Aorta (tissue), 5 donors: ENCODE data around the gene KRTAP3-2. TPM values are rescaled to one million over a fixed set of nuclear protein-coding genes. Genes with fewer than 3 reads are reported as not detected.

Experiments used
- ATAC-seq: fragments of 200-7000 bp; cut with Tn5 transposase; one replicate; pipeline ENCODE4 v1.9.1; 2022; ENCODE audit warnings: moderate library complexity; ENCODE audit not compliant: low FRiP score
- DNase-seq, 2 donors: peaks; one replicate each; pipeline ENCODE4 v3.0.0-alpha.2; 2020
- H3K27ac ChIP-seq, 2 donors: one replicate each; pipeline ENCODE4 v1.5.1; 2013; ENCODE audit warnings: low read length in 2 of 2, mild to moderate bottlenecking in 2 of 2, moderate library complexity in 2 of 2, control low read depth in 1 of 2, inconsistent platforms in 1 of 2, low read depth in 1 of 2
- H3K27me3 ChIP-seq, 2 donors: one replicate each; pipeline ENCODE4 v1.6.1; 2013; ENCODE audit warnings: control low read depth in 1 of 2, low read length in 1 of 2, mild to moderate bottlenecking in 1 of 2, moderate library complexity in 1 of 2; ENCODE audit not compliant: insufficient read depth in 2 of 2, control insufficient read depth in 1 of 2
- H3K36me3 ChIP-seq, 2 donors: one replicate each; pipeline ENCODE4 v1.6.1; 2013; ENCODE audit warnings: control low read depth in 1 of 2, low read length in 1 of 2, mild to moderate bottlenecking in 1 of 2; ENCODE audit not compliant: insufficient read depth in 2 of 2, control insufficient read depth in 1 of 2
- H3K4me1 ChIP-seq, 2 donors: one replicate each; pipeline ENCODE4 v1.6.1; 2013; ENCODE audit warnings: low read length in 2 of 2, control low read depth in 1 of 2, mild to moderate bottlenecking in 1 of 2, moderate library complexity in 1 of 2; ENCODE audit not compliant: insufficient read depth in 2 of 2, control insufficient read depth in 1 of 2
- H3K4me3 ChIP-seq, 2 donors: one replicate each; pipeline ENCODE4 v1.5.1; 2013; ENCODE audit warnings: low read length in 2 of 2, control low read depth in 1 of 2, mild to moderate bottlenecking in 1 of 2
- H3K9me3 ChIP-seq: one replicate; pipeline ENCODE4 v1.6.1; 2013; ENCODE audit warnings: mild to moderate bottlenecking, low read length; ENCODE audit not compliant: control insufficient read depth
- WGBS, 2 donors: extraction: QIAGEN DNeasy Blood & Tissue Kit; methylation state at CpG; one replicate each; pipeline ENCODE4 v1.1.7; 2013; 5-methylcytosine and 5-hydroxymethylcytosine counted together
- intact Hi-C, 2 donors: fragments of 100-400 bp; cut with DNase I; formaldehyde crosslinking; loops; one replicate each; pipeline versions ENCODE4 v1.14.2 to v1.15.0; 2022
- polyA plus RNA-seq, 2 donors: library from polyadenylated mRNA; stranded (reverse); fragments of 200-250 nt; gene quantifications; one replicate each; pipeline ENCODE4 v1.2.3, GENCODE V29; 2013
- total RNA-seq, 2 donors: library from RNA; stranded (reverse); fragmentation: NEBNext Ultra II Directional; extraction: Animal tissue kit (Norgen Biotek cat#: 25700); gene quantifications; one replicate each; pipeline ENCODE4 v1.2.1, GENCODE V29; 2021
- donor health status: healthy with polysubstance abuse.
- donor health status: Bipolar disorder and iron deficiency.
- donor health status: DM: no; HTN: no; CAD: no.
- donor health status: DM: no; HTN: no; CAD: no.
- donor health status: DM: yes; HTN: yes; CAD: no.

KRTAP3-2 gene
- total and polyA plus RNA-seq, 4 donors, result not detected

- Histone ChIP-seq H3K27me3 (no peaks in the 10 kb centered on the region), H3K4me1 (no peaks in the 10 kb centered on the region), H3K36me3 (no peaks in the 10 kb centered on the region), H3K27ac (no peak overlapping the region), H3K9me3 (peaks cover 2% of the 10 kb centered on the region), H3K4me3 (no peak overlapping the region)
- ATAC-seq (no peak), DNase-seq (no peak)
- 4 to 5% methylated on average over 1 of the region's 1 CpG for WGBS, 2 donors
- intact Hi-C loops, result no loop called here
Observed at GRCh38 chr17:41013606-41014005, 13.9 kb upstream of the KRTAP3-2 start.

- intact Hi-C loops, result no loop called here
- no peaks in the 10 kb centered on the region for H3K27me3 ChIP-seq
- no peaks in the 10 kb centered on the region for H3K36me3 ChIP-seq
- no peak overlapping the region for H3K27ac ChIP-seq
- no peak for DNase-seq
- no peak overlapping the region for H3K4me3 ChIP-seq
- no peaks in the 10 kb centered on the region for H3K9me3 ChIP-seq
- ATAC-seq, result no peak
- WGBS, 2 donors, result 69 to 78% methylated on average over 3 of the region's 3 CpGs
- H3K4me1 ChIP-seq, result no peaks in the 10 kb centered on the region
Observed at GRCh38 chr17:41013181-41013580, 13.5 kb upstream of the KRTAP3-2 start.

GRCh38 chr17:41012326-41013120 is 12.8 kb upstream of the KRTAP3-2 start:
- Histone ChIP-seq H3K4me1 (no peaks in the 10 kb centered on the region), H3K27me3 (no peaks in the 10 kb centered on the region), H3K27ac (no peak overlapping the region), H3K9me3 (no peaks in the 10 kb centered on the region), H3K4me3 (no peak overlapping the region), H3K36me3 (no peaks in the 10 kb centered on the region)
- ATAC-seq (no peak), DNase-seq (no peak)
- WGBS, 2 donors, result 70% methylated on average over 6 of the region's 6 CpGs
- intact Hi-C loops, result no loop called here

- H3K4me1 ChIP-seq, result no peaks in the 10 kb centered on the region
- H3K9me3 ChIP-seq, result no peaks in the 10 kb centered on the region
- DNase-seq, result no peak
- H3K36me3 ChIP-seq, result no peaks in the 10 kb centered on the region
- no peak for ATAC-seq
- intact Hi-C loops, result no loop called here
- no peaks in the 10 kb centered on the region for H3K27me3 ChIP-seq
- H3K27ac ChIP-seq, result no peak overlapping the region
- H3K4me3 ChIP-seq, result no peak overlapping the region
Observed at GRCh38 chr17:41010441-41010840, 10.7 kb upstream of the KRTAP3-2 start.

GRCh38 chr17:41009936-41010335 is 10.2 kb upstream of the KRTAP3-2 start:
- H3K4me3 ChIP-seq, result no peak overlapping the region
- no peaks in the 10 kb centered on the region for H3K27me3 ChIP-seq
- no peaks in the 10 kb centered on the region for H3K36me3 ChIP-seq
- intact Hi-C loops, result no loop called here
- WGBS, 2 donors, result 79 to 85% methylated on average over 1 of the region's 1 CpG
- H3K4me1 ChIP-seq, result no peaks in the 10 kb centered on the region
- H3K27ac ChIP-seq, result no peak overlapping the region
- no peaks in the 10 kb centered on the region for H3K9me3 ChIP-seq
- ATAC-seq (no peak), DNase-seq (no peak)

- 40 to 46% methylated on average over 4 of the region's 4 CpGs for WGBS, 2 donors
- no peak for ATAC-seq
- H3K4me3 ChIP-seq, result no peak overlapping the region
- DNase-seq, result no peak
- H3K4me1 ChIP-seq, result no peaks in the 10 kb centered on the region
- no peaks in the 10 kb centered on the region for H3K36me3 ChIP-seq
- no peak overlapping the region for H3K27ac ChIP-seq
- H3K9me3 ChIP-seq, result no peaks in the 10 kb centered on the region
- H3K27me3 ChIP-seq, result no peaks in the 10 kb centered on the region
- intact Hi-C loops, result no loop called here
Observed at GRCh38 chr17:41009301-41009760, 9.6 kb upstream of the KRTAP3-2 start.

- WGBS, 2 donors, result 79 to 83% methylated on average over 8 of the region's 8 CpGs
- ATAC-seq (no peak), DNase-seq (no peak)
- intact Hi-C loops, result no loop called here
- Histone ChIP-seq H3K4me3 (no peak within 1 kb of the TSS), H3K27ac (no peak within 1 kb of the TSS), H3K36me3 (no peaks in the 10 kb centered on the region), H3K27me3 (no peaks in the 10 kb centered on the region), H3K9me3 (no peaks in the 10 kb centered on the region), H3K4me1 (no peaks in the 10 kb centered on the region)
Observed at GRCh38 chr17:41008811-41009210, 9.1 kb upstream of the KRTAP3-2 start, which contains the start of gene KRTAP3-1. Gene KRTAP3-1 (minus strand): TSS chr17:41009128. CDS start chr17:41009074, 54 bp downstream.

GRCh38 chr17:41004397-41004796 is 4.7 kb upstream of the KRTAP3-2 start:
- H3K4me1 ChIP-seq, result no peaks in the 10 kb centered on the region
- intact Hi-C loops, result no loop called here
- H3K27ac ChIP-seq, result no peak overlapping the region
- no peaks in the 10 kb centered on the region for H3K9me3 ChIP-seq
- ATAC-seq (no peak), DNase-seq (no peak)
- H3K27me3 ChIP-seq, result no peaks in the 10 kb centered on the region
- H3K4me3 ChIP-seq, result no peak overlapping the region
- 82 to 89% methylated on average over 3 of the region's 3 CpGs for WGBS, 2 donors
- H3K36me3 ChIP-seq, result no peaks in the 10 kb centered on the region

- no peak overlapping the region for H3K27ac ChIP-seq
- no peaks in the 10 kb centered on the region for H3K27me3 ChIP-seq
- WGBS, 2 donors, result 46 to 50% methylated on average over 4 of the region's 4 CpGs
- no peaks in the 10 kb centered on the region for H3K36me3 ChIP-seq
- intact Hi-C loops, result no loop called here
- no peaks in the 10 kb centered on the region for H3K4me1 ChIP-seq
- ATAC-seq (no peak), DNase-seq (no peak)
- H3K9me3 ChIP-seq, result no peaks in the 10 kb centered on the region
- H3K4me3 ChIP-seq, result no peak overlapping the region
Observed at GRCh38 chr17:41003926-41004325, 4.2 kb upstream of the KRTAP3-2 start.
